HL-60 (cell line): ENCODE data around the gene SLC9A1.

Experiments used
- GABPA ChIP-seq: IDR thresholded peaks from 2 replicates; pipeline ENCODE4 v1.6.1; 2012; ENCODE audit warnings: low read depth
- POLR2AphosphoS5 ChIP-seq: IDR thresholded peaks from 2 replicates; pipeline ENCODE4 v1.6.1; 2012; ENCODE audit warnings: low read depth
- SPI1 ChIP-seq: IDR thresholded peaks from 2 replicates; pipeline ENCODE4 v1.6.1; 2012; ENCODE audit warnings: low read depth, mild to moderate bottlenecking, borderline replicate concordance
- TF ChIP-seq, protein P1 (sequence below): IDR thresholded peaks from one replicate; pipeline ENCODE4 v1.5.1; 2011; ENCODE audit warnings: low read length, control low read depth, inconsistent platforms; ENCODE audit not compliant: insufficient read depth
- TF ChIP-seq, protein P2 (sequence below): IDR thresholded peaks from 2 replicates; pipeline ENCODE4 v1.6.1; 2012; ENCODE audit warnings: low read depth; ENCODE audit not compliant: insufficient replicate concordance

DNA sequence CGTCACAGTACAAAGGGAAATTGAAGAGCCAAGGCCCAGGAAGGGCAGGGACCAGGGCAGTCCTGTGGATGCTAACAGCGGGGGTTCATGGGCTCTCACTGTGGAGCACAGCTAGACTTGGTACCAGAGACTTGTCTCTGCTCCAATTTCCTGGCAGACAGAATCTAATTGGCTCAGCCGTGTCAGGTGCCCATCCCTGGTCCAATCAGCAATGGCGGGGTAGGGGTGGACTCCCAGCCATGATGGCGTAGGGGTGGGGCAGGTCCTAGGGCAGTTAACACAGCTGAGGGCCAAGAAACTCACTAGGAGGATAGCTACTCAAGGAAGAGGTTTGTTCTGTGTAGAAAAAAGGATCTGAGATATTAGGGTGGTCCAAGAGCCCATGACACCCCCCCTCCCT lies 102.4 kb downstream of the SLC9A1 start:
- TF ChIP-seq, protein P1, sequence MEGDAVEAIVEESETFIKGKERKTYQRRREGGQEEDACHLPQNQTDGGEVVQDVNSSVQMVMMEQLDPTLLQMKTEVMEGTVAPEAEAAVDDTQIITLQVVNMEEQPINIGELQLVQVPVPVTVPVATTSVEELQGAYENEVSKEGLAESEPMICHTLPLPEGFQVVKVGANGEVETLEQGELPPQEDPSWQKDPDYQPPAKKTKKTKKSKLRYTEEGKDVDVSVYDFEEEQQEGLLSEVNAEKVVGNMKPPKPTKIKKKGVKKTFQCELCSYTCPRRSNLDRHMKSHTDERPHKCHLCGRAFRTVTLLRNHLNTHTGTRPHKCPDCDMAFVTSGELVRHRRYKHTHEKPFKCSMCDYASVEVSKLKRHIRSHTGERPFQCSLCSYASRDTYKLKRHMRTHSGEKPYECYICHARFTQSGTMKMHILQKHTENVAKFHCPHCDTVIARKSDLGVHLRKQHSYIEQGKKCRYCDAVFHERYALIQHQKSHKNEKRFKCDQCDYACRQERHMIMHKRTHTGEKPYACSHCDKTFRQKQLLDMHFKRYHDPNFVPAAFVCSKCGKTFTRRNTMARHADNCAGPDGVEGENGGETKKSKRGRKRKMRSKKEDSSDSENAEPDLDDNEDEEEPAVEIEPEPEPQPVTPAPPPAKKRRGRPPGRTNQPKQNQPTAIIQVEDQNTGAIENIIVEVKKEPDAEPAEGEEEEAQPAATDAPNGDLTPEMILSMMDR = no peak
- no peak for TF ChIP-seq POLR2AphosphoS5
- TF ChIP-seq, protein P2, sequence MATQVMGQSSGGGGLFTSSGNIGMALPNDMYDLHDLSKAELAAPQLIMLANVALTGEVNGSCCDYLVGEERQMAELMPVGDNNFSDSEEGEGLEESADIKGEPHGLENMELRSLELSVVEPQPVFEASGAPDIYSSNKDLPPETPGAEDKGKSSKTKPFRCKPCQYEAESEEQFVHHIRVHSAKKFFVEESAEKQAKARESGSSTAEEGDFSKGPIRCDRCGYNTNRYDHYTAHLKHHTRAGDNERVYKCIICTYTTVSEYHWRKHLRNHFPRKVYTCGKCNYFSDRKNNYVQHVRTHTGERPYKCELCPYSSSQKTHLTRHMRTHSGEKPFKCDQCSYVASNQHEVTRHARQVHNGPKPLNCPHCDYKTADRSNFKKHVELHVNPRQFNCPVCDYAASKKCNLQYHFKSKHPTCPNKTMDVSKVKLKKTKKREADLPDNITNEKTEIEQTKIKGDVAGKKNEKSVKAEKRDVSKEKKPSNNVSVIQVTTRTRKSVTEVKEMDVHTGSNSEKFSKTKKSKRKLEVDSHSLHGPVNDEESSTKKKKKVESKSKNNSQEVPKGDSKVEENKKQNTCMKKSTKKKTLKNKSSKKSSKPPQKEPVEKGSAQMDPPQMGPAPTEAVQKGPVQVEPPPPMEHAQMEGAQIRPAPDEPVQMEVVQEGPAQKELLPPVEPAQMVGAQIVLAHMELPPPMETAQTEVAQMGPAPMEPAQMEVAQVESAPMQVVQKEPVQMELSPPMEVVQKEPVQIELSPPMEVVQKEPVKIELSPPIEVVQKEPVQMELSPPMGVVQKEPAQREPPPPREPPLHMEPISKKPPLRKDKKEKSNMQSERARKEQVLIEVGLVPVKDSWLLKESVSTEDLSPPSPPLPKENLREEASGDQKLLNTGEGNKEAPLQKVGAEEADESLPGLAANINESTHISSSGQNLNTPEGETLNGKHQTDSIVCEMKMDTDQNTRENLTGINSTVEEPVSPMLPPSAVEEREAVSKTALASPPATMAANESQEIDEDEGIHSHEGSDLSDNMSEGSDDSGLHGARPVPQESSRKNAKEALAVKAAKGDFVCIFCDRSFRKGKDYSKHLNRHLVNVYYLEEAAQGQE = no peak
- TF ChIP-seq GABPA = no peak
- no peak for TF ChIP-seq SPI1
